Small intestine (tissue), 16 donors: ENCODE measurements around the gene KDM5C. TPM values are rescaled to one million over a fixed set of nuclear protein-coding genes. Genes with fewer than 3 reads are reported as not detected.

Experiments used
- DNase-seq, 2 donors: peaks; one replicate each; pipeline versions ENCODE4 v3.0.0 to v3.0.0-alpha.2; 2013
- FAIRE-seq: peaks from 2 replicates; lab custom pipeline; 2012; peaks lifted over from hg19 to GRCh38; lab: Jason Lieb, UNC
- H3K27ac ChIP-seq, 3 donors: one replicate each; pipeline ENCODE4 v1.5.1; 2013; ENCODE audit warnings: low read length in 2 of 3, mild to moderate bottlenecking in 2 of 3, control low read depth in 1 of 3, inconsistent platforms in 1 of 3, low read depth in 1 of 3, moderate library complexity in 1 of 3
- H3K27me3 ChIP-seq, 3 donors: one replicate each; pipeline ENCODE4 v1.6.1; 2013; ENCODE audit warnings: low read length in 3 of 3, inconsistent platforms in 1 of 3; ENCODE audit not compliant: control insufficient read depth in 3 of 3, insufficient read depth in 3 of 3
- H3K36me3 ChIP-seq, 3 donors: one replicate each; pipeline ENCODE4 v1.6.1; 2013; ENCODE audit warnings: low read length in 3 of 3, inconsistent platforms in 1 of 3, low read depth in 1 of 3, mild to moderate bottlenecking in 1 of 3, moderate library complexity in 1 of 3; ENCODE audit not compliant: control insufficient read depth in 3 of 3, insufficient read depth in 2 of 3
- H3K4me1 ChIP-seq, 3 donors: one replicate each; pipeline ENCODE4 v1.6.1; 2013; ENCODE audit warnings: low read length in 2 of 3, inconsistent platforms in 1 of 3, low read depth in 1 of 3, mild to moderate bottlenecking in 1 of 3, moderate library complexity in 1 of 3; ENCODE audit not compliant: control insufficient read depth in 3 of 3, insufficient read depth in 2 of 3
- H3K4me3 ChIP-seq, 3 donors: one replicate each; pipeline ENCODE4 v1.5.1; 2013; ENCODE audit warnings: low read length in 3 of 3, control low read depth in 1 of 3, inconsistent platforms in 1 of 3, low read depth in 1 of 3, mild to moderate bottlenecking in 1 of 3, moderate library complexity in 1 of 3
- H3K9me3 ChIP-seq, 2 donors: one replicate each; pipeline ENCODE4 v1.6.1; 2013; ENCODE audit warnings: low read depth in 1 of 2, low read length in 1 of 2; ENCODE audit not compliant: control insufficient read depth in 2 of 2, insufficient read depth in 1 of 2
- WGBS, 3 donors: extraction: QIAGEN DNeasy Blood & Tissue Kit; methylation state at CpG; one replicate each; pipeline ENCODE4 v1.1.7; 2013; 5-methylcytosine and 5-hydroxymethylcytosine counted together
- long read RNA-seq, 10 donors: transcript quantifications; one replicate each; lab custom pipeline, GENCODE V29; 2026
- polyA plus RNA-seq, 4 donors: library from polyadenylated mRNA; stranded (reverse) in 3 of 4; unstranded in 1 of 4; fragments of 200-250 nt in 3 of 4; fragments of 120-200 nt in 1 of 4; gene quantifications; one replicate each; pipeline versions ENCODE4 v1.2.1 to v1.2.3, GENCODE V29; 2013
- donor health status: healthy with polysubstance abuse.
- donor health status: control.
- donor health status: control.
- donor health status: Bipolar disorder and iron deficiency.
- donor health status: healthy.

The KDM5C gene
- 10 to 100 TPM; 22.6 to 50.9 (median 26.4) TPM for polyA plus RNA-seq
- long read RNA-seq, donor 1, partial matches to known transcripts = 6 of 8 reads
- long read RNA-seq, donor 1, other reads (novel, unspliced or antisense) = 0 of 8 reads
- long read RNA-seq, donor 2, full-length matches to known transcripts = 1 of 16 reads
- long read RNA-seq, donor 2, partial matches to known transcripts = 15 of 16 reads
- long read RNA-seq, donor 2, other reads (novel, unspliced or antisense) = 0 of 16 reads
- long read RNA-seq, donor 3, partial matches to known transcripts = 23 of 24 reads
- long read RNA-seq, donor 3, other reads (novel, unspliced or antisense) = 0 of 24 reads
- long read RNA-seq, donor 4 = 0 reads
- long read RNA-seq, donor 5, partial matches to known transcripts = 6 of 7 reads
- long read RNA-seq, donor 5, other reads (novel, unspliced or antisense) = 0 of 7 reads
- long read RNA-seq, donor 6, full-length matches to known transcripts = 3 of 9 reads
- long read RNA-seq, donor 6, partial matches to known transcripts = 6 of 9 reads
- long read RNA-seq, donor 6, other reads (novel, unspliced or antisense) = 0 of 9 reads
- long read RNA-seq, donor 7 = 0 reads
- long read RNA-seq, donor 8 = 0 reads
- long read RNA-seq, donor 9 = 0 reads
- long read RNA-seq, donor 10, partial matches to known transcripts = 8 of 9 reads
- long read RNA-seq, donor 10, other reads (novel, unspliced or antisense) = 0 of 9 reads

DNA sequence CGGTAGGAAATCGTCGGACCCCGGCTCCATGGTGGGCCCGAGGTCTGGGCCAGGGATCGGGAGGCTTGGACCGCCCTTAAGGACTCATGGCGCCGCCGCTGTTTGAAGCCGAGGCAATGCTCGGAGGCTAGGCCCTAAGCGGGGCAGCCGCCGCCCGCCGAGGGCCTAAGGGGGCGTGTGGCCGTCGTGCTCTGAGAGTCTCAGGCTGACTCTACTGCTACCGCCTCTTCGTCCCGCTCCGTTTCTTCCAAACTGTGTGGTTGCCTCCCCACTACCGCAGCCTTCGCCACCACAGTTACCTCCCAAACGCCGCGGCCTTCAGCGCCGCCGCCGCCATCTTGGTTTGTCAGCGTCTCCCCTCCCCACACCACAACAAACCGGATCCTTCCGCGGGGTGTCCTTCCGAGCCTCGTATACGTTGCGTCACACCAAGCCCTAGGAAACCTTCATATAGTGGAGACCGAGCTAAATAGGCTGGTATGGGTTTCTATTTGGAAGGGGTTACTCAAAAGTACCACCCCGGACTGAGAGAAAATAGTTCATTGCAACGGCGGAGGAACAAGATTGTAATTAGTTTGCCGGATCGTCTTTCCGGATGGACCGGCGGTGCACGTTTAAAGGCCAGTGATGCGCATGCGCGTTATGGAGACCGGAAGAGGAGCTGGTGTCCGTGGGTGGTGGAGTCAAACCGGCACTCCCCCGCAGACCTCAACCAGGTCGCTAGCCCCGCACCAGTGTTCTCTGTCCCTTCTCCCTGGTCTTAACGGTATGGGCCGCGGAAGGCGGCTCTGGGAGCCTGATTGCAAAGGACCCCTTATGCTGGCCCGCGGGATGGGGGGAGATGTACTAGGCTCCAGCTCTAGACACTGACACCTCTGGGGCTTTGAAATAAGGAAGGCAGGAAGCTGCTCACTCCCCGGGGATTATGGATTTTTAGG is at the start of gene KDM5C:
TSS of gene KDM5C (minus strand) at position 348 of the 938 bp plus-strand sequence. CDS start at position 30, 318 bp downstream.
- Histone ChIP-seq H3K36me3 (peaks cover 0 to 6% (median 3%) of the 10 kb centered on the region in 3 donors), H3K9me3 (no peaks in the 10 kb centered on the region), H3K27ac (peak within 1 kb of the TSS; percentile 69 to 94 (median 78)), H3K27me3 (no peaks in the 10 kb centered on the region), H3K4me3 (peak within 1 kb of the TSS; percentile 85 to 97 (median 96)), H3K4me1 (peaks cover 0 to 5% (median 2%) of the 10 kb centered on the region in 3 donors)
- peak; percentile 87 to 92 for DNase-seq
- no peak for FAIRE-seq
- 0 to 1% (median 0%) methylated on average over 58 to 67 of the region's 67 CpGs for WGBS, 3 donors

DNA sequence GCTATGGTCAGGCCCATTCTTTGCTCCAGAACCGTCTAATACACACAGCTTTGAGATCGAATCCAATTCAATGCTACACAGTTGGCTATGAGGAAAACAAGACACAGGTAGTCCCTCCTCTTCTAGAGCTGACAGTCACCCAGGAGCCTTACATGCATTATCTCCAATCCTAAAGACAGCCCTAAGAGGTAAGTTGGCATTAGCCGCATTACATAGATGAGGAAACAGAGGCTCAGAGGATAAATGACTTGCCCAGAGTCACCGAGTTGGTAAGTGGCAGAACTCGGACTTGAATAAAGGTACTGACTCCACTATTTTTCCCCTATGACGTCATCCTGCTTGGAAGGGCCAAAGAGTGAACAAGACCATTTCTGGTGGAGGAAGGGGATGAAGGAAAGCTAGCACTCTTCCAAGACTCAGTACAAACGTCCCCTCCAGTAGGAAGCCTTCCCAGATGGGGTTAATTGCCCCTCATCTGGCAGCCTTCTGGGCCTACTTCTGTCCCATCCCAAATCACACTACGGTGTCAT is 47.9 kb upstream of the KDM5C start:
- no peak for DNase-seq
- H3K4me3 ChIP-seq = no peak overlapping the region
- WGBS, 3 donors = 72 to 81% (median 75%) methylated on average over 8 of the region's 8 CpGs
- no peaks in the 10 kb centered on the region for H3K9me3 ChIP-seq
- FAIRE-seq = no peak
- no peaks in the 10 kb centered on the region for H3K4me1 ChIP-seq
- peaks cover 0 to under 1% (median 0%) of the 10 kb centered on the region in 3 donors for H3K36me3 ChIP-seq
- no peak overlapping the region for H3K27ac ChIP-seq
- H3K27me3 ChIP-seq = no peaks in the 10 kb centered on the region

DNA sequence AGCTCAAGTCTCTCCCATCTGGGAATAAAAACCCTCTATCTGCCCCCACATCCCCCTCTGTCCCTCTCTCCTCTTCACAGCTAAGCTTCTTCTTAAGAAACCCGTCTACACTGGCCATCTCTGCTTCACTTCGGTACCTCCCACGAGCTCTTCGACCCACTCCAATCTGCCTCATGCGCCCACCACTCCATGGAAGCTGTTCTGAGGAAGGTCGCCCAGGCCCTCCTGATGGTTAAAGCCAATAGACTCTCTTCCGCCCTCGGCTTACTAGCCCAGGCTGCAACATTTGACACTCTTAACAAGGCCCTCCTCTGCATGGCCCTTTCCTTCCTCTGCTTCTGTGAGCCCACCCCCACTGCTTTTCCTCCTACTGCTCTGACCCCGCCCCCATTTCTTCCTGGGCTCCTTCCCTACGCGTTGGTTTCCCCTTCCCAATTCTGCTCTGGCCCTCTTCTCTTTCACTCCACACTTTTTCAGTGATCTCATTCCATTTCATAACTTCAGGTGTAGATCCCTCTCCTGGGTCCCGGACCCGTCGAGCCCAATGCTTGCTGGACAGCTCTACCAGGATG is 44.6 kb upstream of the KDM5C start:
- Histone ChIP-seq H3K4me3 (no peak overlapping the region), H3K27me3 (no peaks in the 10 kb centered on the region), H3K27ac (no peak overlapping the region), H3K9me3 (no peaks in the 10 kb centered on the region), H3K4me1 (peaks cover 0 to 7% (median 0%) of the 10 kb centered on the region in 3 donors), H3K36me3 (peaks cover 0 to 2% (median 0%) of the 10 kb centered on the region in 3 donors)
- DNase-seq = no peak
- FAIRE-seq = no peak
- 80 to 89% (median 89%) methylated on average over 14 of the region's 14 CpGs for WGBS, 3 donors

DNA sequence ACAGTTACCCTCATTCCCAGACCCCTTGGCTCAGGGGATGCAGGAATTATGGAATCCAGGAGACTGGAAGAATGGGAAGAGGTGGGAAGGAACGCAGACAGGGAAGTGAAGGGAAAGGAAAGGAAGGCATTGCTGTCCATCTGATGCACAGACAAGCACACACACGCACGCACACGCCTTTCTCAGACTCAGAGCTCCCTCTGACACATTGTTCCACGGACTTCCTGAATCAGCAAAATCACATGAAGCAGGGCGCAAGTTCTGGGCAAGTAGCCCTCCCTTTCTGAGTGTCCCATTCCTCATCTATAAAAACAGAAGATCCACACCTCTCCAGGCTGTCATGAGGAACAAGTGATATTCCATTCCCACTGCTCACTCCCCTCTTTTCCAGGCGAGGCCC is 43.2 kb upstream of the KDM5C start:
- Histone ChIP-seq H3K9me3 (no peaks in the 10 kb centered on the region), H3K36me3 (peaks cover 0 to 2% (median 0%) of the 10 kb centered on the region in 3 donors), H3K4me3 (no peak overlapping the region), H3K27ac (no peak overlapping the region), H3K4me1 (peaks cover 0 to 7% (median 0%) of the 10 kb centered on the region in 3 donors), H3K27me3 (no peaks in the 10 kb centered on the region)
- no peak for FAIRE-seq
- 72 to 82% (median 74%) methylated on average over 7 of the region's 7 CpGs for WGBS, 3 donors
- DNase-seq = no peak

DNA sequence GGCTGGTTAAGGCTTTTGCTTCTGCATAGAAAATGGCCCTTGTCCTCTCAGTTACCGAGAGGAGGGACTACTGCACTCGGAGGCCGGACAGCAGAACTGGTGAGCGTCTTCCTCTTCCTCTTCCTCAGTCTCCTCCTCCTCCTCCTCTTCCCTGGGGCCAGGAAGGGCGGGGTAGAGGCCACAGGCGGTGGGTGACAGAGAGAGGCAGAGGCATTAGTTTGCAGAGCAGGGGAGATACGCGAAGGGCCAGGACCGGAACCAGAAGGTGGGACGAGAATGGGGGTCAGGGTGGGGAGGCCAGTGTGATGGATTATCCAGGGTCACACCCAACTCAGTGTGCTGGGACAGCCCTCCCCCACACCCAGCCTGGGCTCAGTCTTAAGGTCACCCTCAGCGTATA is 41.9 kb upstream of the KDM5C start:
- FAIRE-seq (no peak), DNase-seq (no peak)
- peaks cover 0 to 2% (median 0%) of the 10 kb centered on the region in 3 donors for H3K36me3 ChIP-seq
- no peaks in the 10 kb centered on the region for H3K27me3 ChIP-seq
- no peak overlapping the region for H3K4me3 ChIP-seq
- WGBS, 3 donors = 69 to 87% (median 78%) methylated on average over 6 to 11 of the region's 11 CpGs
- peak overlapping the region in 1 of 3 donors; percentile 19 for H3K27ac ChIP-seq
- peaks cover 0 to 7% (median 0%) of the 10 kb centered on the region in 3 donors for H3K4me1 ChIP-seq
- no peaks in the 10 kb centered on the region for H3K9me3 ChIP-seq

DNA sequence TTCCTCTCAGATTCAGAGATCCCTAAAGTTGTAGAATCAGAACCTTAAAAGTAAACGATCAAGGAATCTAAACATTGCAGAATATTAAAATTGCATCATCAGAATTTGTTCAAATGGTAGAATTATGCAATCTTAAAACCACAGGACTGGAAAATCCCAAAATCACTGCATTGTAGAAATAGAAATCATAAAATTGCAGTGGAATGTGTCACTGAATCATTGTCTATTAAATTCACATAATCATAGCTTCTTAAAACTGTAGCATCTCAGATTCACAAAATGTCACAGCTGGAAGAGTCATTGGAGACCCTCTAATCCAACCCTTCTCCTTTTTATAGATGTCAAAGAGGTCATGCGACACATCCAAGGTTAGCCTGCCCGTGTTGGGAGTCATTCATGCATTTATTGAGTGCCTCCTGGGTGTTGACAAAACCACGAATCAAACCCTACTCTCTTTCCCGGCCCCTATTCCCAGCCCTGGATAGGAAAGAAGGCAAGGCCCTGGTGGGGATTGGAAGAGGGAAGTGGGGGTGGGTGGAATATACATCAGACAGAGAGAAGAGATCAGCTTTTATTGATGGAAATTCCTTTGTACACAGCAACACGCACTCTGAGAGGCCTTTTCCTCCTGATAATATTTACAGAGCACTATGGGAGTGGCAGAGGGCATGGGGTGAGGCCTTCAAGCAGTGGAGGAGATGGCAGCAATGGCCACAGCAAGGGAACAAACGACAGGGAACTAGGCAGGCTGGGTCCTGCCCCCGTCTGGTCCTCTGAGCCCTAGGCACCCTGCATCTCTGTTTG is 41.0 kb upstream of the KDM5C start:
- Histone ChIP-seq H3K36me3 (peaks cover 0 to 2% (median 0%) of the 10 kb centered on the region in 3 donors), H3K27me3 (no peaks in the 10 kb centered on the region), H3K27ac (no peak overlapping the region), H3K4me3 (no peak overlapping the region), H3K9me3 (no peaks in the 10 kb centered on the region), H3K4me1 (peaks cover 0 to 7% (median 0%) of the 10 kb centered on the region in 3 donors)
- WGBS, 3 donors = 53 to 55% (median 55%) methylated on average over 8 of the region's 8 CpGs
- no peak for FAIRE-seq
- DNase-seq = peak; percentile 34 to 35

DNA sequence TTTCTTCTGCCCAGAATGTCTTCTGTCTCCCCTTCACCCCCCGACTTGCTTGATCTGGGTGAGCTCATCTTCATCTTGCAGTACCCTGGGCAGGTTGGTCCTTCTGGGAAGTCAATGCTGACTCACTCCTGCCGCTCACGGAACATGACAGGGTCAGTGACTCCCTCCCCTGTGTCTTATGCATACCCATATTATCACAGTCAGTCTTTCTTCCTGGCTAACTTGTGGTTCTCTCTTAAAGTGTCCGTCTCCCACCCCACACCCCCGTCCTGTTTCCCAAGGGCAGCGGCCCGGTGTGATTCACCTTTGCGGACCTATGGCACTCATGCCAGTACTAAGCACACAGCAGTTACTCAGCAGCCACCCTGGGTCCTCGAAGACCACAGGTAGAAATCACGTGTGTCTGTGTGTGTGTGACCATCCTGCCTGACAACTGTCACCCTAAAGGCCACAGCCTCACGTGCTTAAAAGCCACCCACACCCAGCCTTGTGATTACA is 38.6 kb upstream of the KDM5C start:
- Histone ChIP-seq H3K27ac (no peak overlapping the region), H3K27me3 (no peaks in the 10 kb centered on the region), H3K4me3 (no peak overlapping the region), H3K4me1 (peaks cover 0 to 7% (median 0%) of the 10 kb centered on the region in 3 donors), H3K9me3 (no peaks in the 10 kb centered on the region), H3K36me3 (peaks cover 0 to 2% (median 0%) of the 10 kb centered on the region in 3 donors)
- FAIRE-seq (no peak), DNase-seq (no peak)
- WGBS, 3 donors = 68 to 77% (median 70%) methylated on average over 10 to 11 of the region's 11 CpGs
